GM18909 (cell line): ENCODE results near the gene PITPNM1.
"Not testable (repeated sequence)": the region's sequence is repeated elsewhere in the genome, so short reads cannot be mapped to it uniquely, and the experiment has no call there.

Experiments used
- ATAC-seq: cut with Tn5 transposase; IDR thresholded peaks from one replicate; pipeline ENCODE4 v1.9.1; 2021; ENCODE audit warnings: mild to moderate bottlenecking; ENCODE audit not compliant: unreplicated experiment, poor library complexity

Gene PITPNM1

DNA sequence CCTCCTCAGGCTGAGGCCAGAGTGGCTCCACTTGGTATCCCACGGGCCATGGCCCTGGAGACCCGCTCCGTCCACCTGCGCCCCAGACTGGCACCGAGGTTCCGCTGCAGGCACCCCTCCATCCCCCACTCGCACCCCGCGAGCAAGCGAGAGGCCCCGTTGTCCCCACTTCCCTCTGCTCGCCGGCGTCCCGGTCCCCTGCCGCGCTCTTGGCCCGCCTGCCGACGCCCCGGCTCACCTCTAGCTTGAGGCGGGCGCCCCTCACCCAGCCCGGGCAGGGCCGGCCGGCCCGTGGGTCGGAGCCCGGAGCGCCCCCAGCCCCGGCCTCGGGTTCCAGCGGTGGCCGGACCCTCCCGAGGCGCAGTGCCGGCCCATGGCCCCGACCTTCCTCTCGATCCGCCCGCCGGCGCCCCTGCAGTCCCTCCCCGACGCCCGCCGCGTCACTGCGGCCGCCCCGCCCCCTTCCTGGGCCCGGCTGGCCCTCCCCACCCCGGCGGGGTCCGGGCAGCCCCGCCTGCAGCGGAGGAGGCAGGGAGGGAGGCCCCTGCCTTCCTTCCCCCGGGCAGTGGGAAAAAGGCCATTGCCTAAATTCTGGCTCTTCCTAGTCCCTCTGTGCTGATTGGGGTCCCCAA, at the start of gene PITPNM1:
TSS of gene PITPNM1 (minus strand) at position 414 of the 632 bp plus-strand sequence. CDS start 1,183 bp downstream, outside the sequence.
- no peak for ATAC-seq

DNA sequence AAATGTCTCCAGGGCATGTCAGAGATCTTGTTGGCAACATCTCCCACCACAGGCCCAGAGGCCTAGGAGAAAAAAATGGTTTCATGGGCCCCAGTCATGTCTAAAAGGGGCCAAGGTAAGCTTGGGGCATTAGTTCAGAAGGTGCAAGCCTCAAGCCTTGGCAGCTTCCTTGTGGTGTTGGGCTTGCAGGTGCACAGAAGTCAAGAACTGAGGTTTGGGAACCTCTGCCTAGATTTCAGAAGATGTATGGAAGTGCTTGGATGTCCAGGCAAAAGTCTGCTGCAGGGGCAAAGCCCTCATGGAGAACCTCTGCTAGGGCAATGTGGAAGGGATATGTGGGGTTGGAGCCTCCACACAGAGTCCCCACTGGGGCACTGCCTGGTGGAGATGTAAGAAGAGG, 46.5 kb upstream of the PITPNM1 start:
- not testable (repeated sequence) for ATAC-seq

DNA sequence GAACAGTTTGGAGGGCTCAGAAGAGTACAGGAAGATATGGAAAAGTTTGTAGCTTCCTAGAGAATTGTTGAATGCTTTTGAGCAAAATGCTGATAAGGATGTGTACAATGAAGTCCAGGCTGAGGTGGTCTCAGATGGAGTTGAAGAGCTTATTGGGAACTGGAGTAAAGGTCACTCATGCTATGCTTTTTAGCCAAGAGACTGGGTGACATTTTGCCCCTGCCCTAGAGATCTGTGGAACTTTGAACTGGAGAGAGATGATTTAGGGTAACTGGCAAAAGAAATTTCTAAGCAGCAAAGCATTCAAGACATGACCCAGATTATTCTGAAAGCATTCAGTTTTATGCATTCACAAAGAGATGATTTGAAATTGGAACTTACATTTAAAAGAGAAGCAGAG, 46.0 kb upstream of the PITPNM1 start:
- ATAC-seq: no peak

GRCh38 chr11:67548555-67549110, 43.5 kb upstream of the PITPNM1 start:
- ATAC-seq: no peak

- not testable (repeated sequence) for ATAC-seq
Measured at GRCh38 chr11:67548112-67548511, 42.9 kb upstream of the PITPNM1 start.

GRCh38 chr11:67545280-67545679, 40.1 kb upstream of the PITPNM1 start:
- ATAC-seq: no peak

DNA sequence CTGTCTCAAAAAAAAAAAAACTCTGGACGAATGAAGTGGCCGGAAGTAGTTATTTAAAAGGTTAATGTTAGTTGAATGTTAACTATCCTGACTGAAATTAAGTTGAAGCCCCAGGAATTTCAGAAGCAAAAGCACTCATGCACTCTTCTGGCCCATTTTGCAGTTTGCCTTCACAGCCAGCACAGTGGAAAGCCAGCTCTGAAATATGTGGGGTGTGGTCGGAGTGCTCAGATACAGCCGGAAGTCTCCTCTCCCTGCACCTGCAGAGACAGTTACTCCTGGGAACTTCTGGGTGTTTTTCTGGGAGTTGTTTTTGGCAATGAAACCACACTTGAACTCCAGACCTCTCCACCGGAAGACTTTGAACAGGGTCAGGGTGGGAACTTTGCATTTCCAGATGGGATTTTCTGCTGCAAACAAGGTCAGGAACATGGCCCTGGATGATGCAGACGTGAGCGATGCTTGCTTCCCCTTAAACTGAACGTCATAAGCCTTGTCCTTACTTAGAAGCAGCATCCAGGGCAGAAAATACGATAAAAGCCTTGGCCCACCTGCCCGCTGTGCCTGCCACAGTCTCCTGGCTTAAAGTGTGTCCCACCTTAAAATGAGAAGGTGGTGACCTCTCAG, 39.6 kb upstream of the PITPNM1 start:
- no peak for ATAC-seq

DNA sequence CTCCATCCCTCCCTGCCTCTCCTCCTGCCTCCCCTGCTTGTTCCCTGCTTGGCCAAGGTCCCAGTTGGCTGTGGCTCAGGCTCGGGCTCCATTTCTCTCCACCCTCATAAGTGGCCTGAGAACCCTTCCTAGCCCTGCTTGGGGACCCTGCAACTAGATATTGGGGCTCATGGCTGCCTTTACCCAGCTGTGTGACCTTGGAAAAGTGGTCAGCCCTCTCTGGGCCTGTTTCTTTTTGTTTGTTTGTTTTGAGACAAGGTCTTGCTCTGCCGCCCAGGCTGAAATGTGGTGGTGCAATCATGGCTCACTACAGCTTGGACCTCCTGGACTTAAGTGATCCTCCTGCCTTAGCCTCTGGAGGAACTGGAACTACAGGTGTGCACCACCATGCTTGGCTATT, 38.4 kb upstream of the PITPNM1 start:
- no peak for ATAC-seq

GRCh38 chr11:67542971-67543370, 37.8 kb upstream of the PITPNM1 start:
- no peak for ATAC-seq

GRCh38 chr11:67542169-67542568, 37.0 kb upstream of the PITPNM1 start:
- ATAC-seq: no peak

DNA sequence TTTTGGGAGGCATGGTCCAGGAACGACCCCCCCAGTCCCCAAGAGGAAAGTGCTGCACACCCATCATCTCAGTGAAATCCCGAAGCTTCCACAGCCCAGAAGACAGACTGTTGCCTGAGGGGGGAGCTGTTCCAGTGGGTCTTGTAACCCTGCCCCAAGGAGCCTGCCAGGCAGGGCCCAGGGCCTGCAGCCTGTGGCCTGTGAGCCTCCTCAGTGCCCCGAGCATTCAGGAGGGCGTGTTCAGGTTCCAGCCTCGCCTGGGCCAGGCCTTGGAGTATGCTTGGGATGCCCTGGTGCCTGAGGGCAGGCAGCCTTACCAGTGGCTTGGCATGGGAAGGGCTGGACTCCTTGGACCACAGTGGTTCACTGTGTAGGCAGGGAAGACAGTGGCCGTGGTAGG, 36.0 kb upstream of the PITPNM1 start:
- no peak for ATAC-seq

GRCh38 chr11:67539550-67539949, 34.4 kb upstream of the PITPNM1 start:
- no peak for ATAC-seq

- ATAC-seq: no peak
Measured at GRCh38 chr11:67538823-67539505, 33.8 kb upstream of the PITPNM1 start.

DNA sequence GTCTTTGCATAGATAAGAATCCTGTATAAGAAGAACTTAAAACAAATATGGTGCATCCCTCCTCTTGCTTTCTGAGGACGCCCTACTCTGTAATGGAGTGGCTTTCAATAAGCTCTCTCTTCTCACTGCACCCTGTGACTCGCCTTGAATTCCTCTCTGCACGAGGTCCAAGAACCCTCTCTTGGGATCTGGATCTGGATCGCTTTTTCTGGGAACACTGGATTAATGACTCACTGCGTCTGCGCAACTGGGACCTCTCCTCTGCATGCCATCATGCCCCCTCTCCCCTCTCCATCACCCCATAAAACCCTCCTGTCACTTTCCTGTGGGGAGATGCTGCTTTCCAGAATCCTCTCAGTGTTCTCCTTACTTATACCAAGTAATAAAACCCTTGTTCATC, 33.1 kb upstream of the PITPNM1 start:
- no peak for ATAC-seq

DNA sequence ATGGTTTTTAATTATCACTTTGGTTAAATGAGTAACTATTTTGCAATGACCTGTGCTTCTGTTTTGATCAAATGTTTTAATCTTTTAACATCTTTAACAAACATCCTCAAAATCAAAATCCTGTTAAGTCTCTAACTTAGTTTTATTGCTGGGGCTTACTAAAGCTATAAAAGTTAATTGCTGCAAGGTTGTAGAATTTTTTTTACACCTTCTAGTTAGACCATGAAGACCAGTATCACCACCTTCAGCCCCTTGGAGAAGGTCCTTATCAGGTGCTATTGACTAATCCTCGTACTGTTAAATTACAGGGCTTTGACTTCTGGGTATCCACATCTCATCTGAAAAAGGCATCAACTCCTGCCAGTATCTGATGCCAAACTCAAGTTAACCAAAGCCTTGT, 30.4 kb upstream of the PITPNM1 start:
- ATAC-seq: no peak

DNA sequence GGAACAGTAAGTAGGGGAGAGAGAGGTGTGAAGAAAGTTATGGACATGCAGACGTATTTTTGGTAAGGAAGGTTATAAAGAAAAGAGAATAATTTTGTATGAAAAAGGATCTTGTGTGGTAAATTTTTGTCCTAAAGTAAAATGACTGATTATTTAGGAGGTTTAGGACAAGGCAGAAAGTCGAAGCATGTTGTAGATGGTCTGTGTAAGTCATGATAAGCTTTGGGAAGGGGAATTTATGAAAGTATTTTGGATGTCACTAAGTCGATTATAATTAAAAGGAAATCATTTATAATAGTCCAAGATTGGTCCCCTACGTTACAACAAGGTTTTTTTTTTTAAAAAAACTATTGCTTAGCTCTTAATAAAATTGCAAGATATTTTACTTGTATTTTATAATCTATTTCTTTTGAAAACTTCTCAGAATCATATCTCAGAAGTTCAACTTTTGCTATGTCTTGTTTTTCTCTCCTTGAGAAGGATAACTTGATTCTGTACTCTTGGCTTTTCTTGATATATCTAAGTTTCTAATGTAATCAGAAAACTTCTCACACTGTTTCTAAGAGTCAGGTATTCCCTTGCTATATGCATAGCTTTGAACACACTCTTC, 29.0 kb upstream of the PITPNM1 start:
- ATAC-seq: no peak

DNA sequence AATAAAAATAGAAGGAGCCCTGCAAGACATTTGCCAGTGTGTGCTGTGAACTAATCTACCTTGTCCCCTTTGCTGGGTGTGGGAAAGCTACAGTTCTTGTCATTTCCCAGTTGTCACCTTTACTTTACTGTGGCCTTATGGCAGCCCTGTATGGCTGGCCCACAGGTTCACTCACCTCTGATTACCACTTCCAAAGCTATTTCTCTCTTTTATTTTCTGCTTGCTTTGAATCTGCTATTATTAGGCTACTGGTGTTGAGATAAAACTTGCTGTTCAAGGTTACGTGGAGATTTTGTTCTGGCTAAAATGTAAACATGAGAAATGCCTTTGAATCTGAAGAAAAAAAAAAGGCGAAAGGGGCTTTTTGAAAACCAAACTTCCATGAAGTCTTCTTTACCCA, 27.7 kb upstream of the PITPNM1 start:
- no peak for ATAC-seq

GRCh38 chr11:67530282-67530592, 25.1 kb upstream of the PITPNM1 start:
- ATAC-seq: no peak

GRCh38 chr11:67528376-67528775, 23.2 kb upstream of the PITPNM1 start:
- ATAC-seq: no peak

DNA sequence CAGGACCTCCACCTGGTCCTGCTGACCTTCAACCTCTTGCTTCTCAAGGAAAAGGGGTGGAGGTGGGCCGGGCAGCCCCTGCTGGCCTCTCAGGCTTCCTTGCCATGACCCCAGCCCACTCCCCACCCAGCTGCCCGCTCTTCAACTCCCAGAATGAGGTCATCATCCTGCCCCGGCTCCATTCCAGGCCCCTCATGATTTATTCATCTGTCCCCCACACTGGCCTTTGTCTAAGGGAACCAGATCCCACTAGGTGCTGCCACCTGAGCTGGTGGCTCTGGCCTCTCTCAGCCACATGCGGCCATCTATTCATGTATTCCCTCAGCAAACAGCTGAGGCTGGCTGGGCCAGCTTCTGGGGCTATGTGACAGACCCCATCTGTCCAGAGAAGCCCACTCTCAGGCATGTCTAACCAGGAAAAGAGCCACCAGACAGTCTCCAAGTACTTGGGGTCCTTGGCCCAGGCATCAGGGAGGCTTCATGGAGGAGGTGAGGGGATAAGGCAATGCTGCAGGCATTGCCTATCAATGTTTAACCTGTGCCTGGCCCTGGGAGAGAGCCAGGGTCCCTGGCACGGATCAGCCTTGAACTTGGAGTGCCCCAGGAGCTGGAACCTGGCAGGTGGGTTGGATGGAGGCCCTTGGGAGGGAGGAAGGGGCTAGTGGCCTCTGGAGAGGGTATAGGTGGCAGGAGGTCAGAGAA, 20.3 kb upstream of the PITPNM1 start:
- ATAC-seq: no peak

- ATAC-seq: no peak
Measured at GRCh38 chr11:67524480-67524808, 19.3 kb upstream of the PITPNM1 start.
